AG09309 (cell line): ENCODE results near the gene OR2V2.
A peak's percentile ranks its signal among the peaks of the same experiment; 100 is the strongest.

ENCODE experiments used
- DNase-seq: peaks from one replicate; pipeline ENCODE4 v3.0.0-alpha.2; 2010; ENCODE audit warnings: low read depth
- H3K4me3 ChIP-seq: 2 replicates; pipeline ENCODE4 v1.5.1; 2011; ENCODE audit warnings: mild to moderate bottlenecking, low read depth, low read length, moderate library complexity; ENCODE audit not compliant: control insufficient read depth
- TF ChIP-seq, protein P1 (sequence below): IDR thresholded peaks from 2 replicates; pipeline ENCODE4 v1.5.1; 2011; ENCODE audit warnings: mild to moderate bottlenecking, low read depth, low read length, inconsistent platforms; ENCODE audit not compliant: insufficient read depth, control insufficient read depth; ENCODE audit errors: missing control alignments

OR2V2 gene

DNA sequence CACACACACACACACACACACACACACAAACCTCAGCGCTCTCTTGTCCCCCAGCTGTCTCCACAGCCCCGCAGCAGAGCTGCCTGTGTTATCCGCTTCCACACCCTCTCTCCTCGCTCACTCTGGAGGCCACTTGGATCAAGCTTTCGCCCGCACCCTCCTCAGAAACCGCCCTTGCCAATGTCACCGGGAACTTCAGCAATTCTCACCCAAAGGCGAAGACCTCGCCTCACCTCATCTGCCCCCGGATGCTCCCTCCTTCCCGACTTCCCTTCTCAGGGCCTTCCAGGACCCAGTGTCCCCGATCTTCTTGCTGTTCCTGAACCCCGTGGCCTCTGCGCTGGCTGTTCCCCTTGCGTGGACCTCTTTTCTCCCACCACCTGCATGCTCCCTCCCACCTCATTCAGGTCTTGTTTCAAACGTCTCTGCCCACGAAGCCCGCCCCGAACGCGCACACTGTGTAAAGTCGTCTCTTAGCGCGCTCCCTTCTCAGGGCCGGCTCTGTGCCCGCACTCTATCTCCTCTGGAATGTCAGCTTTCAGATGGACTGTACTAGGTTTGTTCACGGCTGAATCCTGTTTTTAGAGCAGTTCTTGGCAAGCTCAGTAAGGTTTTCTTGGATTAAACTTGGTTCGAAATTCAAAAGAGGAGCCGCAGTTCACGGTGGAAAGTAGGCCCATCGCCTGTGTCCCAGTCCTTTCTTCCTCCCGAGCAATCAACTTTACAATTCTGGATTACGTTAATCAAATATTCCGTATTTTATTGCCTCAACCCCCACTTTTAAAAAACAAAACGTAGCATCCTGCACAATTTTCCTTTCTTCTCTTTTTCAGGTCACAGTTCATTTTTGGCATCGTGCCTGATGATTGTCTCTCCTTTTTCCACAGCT lies 58.6 kb downstream of the OR2V2 start:
- TF ChIP-seq, protein P1, sequence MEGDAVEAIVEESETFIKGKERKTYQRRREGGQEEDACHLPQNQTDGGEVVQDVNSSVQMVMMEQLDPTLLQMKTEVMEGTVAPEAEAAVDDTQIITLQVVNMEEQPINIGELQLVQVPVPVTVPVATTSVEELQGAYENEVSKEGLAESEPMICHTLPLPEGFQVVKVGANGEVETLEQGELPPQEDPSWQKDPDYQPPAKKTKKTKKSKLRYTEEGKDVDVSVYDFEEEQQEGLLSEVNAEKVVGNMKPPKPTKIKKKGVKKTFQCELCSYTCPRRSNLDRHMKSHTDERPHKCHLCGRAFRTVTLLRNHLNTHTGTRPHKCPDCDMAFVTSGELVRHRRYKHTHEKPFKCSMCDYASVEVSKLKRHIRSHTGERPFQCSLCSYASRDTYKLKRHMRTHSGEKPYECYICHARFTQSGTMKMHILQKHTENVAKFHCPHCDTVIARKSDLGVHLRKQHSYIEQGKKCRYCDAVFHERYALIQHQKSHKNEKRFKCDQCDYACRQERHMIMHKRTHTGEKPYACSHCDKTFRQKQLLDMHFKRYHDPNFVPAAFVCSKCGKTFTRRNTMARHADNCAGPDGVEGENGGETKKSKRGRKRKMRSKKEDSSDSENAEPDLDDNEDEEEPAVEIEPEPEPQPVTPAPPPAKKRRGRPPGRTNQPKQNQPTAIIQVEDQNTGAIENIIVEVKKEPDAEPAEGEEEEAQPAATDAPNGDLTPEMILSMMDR = no peak
- DNase-seq = no peak
- peak overlapping the region; percentile 44 for H3K4me3 ChIP-seq

DNA sequence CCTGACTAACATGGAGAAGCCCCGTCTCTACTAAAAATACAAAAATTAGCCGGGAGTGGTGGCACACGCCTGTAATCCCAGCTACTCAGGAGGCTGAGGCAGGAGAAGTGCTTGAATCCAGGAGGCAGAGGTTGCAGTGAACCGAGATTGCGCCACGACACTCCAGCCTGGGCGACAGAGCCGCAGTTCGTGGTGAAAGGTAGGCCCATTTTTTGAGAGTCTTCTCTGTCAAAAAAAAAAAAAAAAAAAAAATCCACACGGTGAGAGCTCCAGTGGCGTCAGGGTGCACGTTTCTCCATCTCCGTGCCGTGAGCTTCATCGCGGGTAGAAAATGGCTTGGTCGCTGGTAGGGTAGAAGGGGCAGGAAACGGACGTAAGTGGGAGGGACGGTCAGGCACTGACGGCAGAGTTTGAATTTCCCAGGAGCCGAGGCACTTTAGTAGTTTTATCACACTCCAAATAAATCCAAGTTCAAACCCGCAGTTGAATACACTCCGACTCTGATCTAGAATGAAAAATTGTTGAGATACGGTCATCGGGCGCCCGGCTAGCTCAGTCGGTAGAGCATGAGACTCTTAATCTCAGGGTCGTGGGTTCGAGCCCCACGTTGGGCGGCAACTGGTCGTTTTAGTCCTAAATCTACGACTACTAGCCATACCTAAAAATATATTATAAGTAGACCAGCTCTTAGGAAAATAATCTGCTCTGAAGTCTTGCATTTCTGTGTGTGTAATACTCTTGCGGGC lies 60.0 kb downstream of the OR2V2 start:
- TF ChIP-seq, protein P1 = no peak
- DNase-seq = peak; percentile 79
- H3K4me3 ChIP-seq = peak overlapping the region; percentile 51

DNA sequence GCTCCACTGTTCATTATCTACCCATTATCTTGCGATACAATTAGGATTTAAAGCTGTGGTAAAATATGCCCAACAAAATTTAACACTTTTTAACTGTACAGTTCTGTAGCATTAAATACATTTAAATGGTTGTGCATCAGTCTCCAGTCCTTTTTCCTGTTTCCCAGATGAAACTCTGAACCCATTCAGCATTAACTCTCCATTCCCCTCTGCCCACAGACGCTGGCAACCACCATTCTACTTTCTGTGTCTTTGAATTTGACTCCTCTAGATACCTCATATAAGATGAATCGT lies 60.5 kb downstream of the OR2V2 start:
- H3K4me3 ChIP-seq = no peak overlapping the region
- TF ChIP-seq, protein P1 = no peak
- DNase-seq = no peak
